HepG2 (cell line): ENCODE results near the gene DGCR2. TPM values are rescaled to one million over a fixed set of nuclear protein-coding genes. Genes with fewer than 3 reads are reported as not detected.

ENCODE experiments used
- ATAC-seq: fragments of 200-7000 bp; cut with Tn5 transposase; 3 replicates; pipeline ENCODE4 v1.9.1; 2020; ENCODE audit warnings: mild to moderate bottlenecking, moderate library complexity
- BruUV-seq: library from RNA; stranded (reverse); fragments of 400-500 nt; replicated peaks from 2 replicates; lab custom pipeline; 2021; lab: Mats Ljungman, UMichigan
- CTCF ChIA-PET: fragments of 300-600 bp; formaldehyde crosslinking; extraction: SDS; loops from one replicate; lab custom pipeline; 2021; ENCODE audit warnings: low total read pairs, inconsistent platforms, low intra/inter-chr PET ratio; lab: Yijun Ruan, JAX
- POLR2A ChIA-PET: fragments of 350-600 bp; sonication (Branson Sonifier 250); formaldehyde crosslinking; loops from one replicate; lab custom pipeline; 2020; ENCODE audit warnings: antibody characterized with exemption, inconsistent platforms; lab: Yijun Ruan, JAX
- DNase-seq: peaks from one replicate; pipeline ENCODE4 v3.0.0-alpha.2; 2015; ENCODE audit warnings: low spot score
- FAIRE-seq: peaks from 3 replicates; lab custom pipeline; 2011; peaks lifted over from hg19 to GRCh38; lab: Jason Lieb, UNC
- H2AFZ ChIP-seq: one replicate; pipeline ENCODE4 v1.6.1; 2011; ENCODE audit warnings: low read length, inconsistent platforms
- H3K27ac ChIP-seq: fragments of 300-600 bp; 3 replicates; pipeline ENCODE4 v1.8.0; 2011; ENCODE audit warnings: mixed run types, mild to moderate bottlenecking, mixed read lengths, low read length, inconsistent platforms; ENCODE audit not compliant: insufficient read depth; ENCODE audit errors: extremely low read length
- H3K27me3 ChIP-seq, 2 experiments: fragments of 200-600 bp in 1 of 2; 2 replicates in 1 of 2; 3 replicates in 1 of 2; pipeline versions ENCODE4 v1.6.0 to v1.8.0; 2011; ENCODE audit warnings: low read length in 2 of 2, mild to moderate bottlenecking in 2 of 2, moderate library complexity in 2 of 2, inconsistent platforms in 1 of 2; ENCODE audit not compliant: insufficient read depth in 2 of 2, control insufficient read depth in 1 of 2
- H3K36me3 ChIP-seq, 2 experiments: fragments of 200-600 bp in 1 of 2; replicated peaks in 1 of 2; 2 replicates in 1 of 2; 3 replicates in 1 of 2; pipeline versions ENCODE4 v1.5.1 to v1.8.0; 2011; ENCODE audit warnings: low read length in 2 of 2, inconsistent platforms in 1 of 2; ENCODE audit not compliant: insufficient read depth in 2 of 2, control insufficient read depth in 1 of 2
- H3K4me1 ChIP-seq: 2 replicates; pipeline ENCODE4 v1.5.1; 2012; ENCODE audit warnings: low read length, inconsistent platforms; ENCODE audit not compliant: insufficient read depth
- H3K4me2 ChIP-seq: 2 replicates; pipeline ENCODE4 v1.6.0; 2011; ENCODE audit warnings: low read depth, low read length, inconsistent platforms
- H3K4me3 ChIP-seq, 3 experiments: fragments of 200-600 bp in 1 of 3; sonication (generic), shearing (Covaris generic) in 1 of 3; replicated peaks in 1 of 3; 2 replicates each; pipeline ENCODE4 v1.5.1; 2011 to 2016; ENCODE audit warnings: low read length in 3 of 3, inconsistent platforms in 2 of 3, low read depth in 2 of 3, mild to moderate bottlenecking in 2 of 3, control low read depth in 1 of 3, mixed read lengths in 1 of 3; ENCODE audit not compliant: insufficient read depth in 1 of 3
- H3K79me2 ChIP-seq: one replicate; pipeline ENCODE4 v1.6.1; 2011; ENCODE audit warnings: low read length, inconsistent platforms; ENCODE audit not compliant: insufficient read depth
- H3K9ac ChIP-seq: 2 replicates; pipeline ENCODE4 v1.6.0; 2011; ENCODE audit warnings: mild to moderate bottlenecking, low read depth, low read length, inconsistent platforms; ENCODE audit not compliant: insufficient read depth
- H3K9me3 ChIP-seq: 2 replicates; pipeline ENCODE4 v1.5.1; 2012; ENCODE audit warnings: mild to moderate bottlenecking, low read length
- H4K20me1 ChIP-seq: 2 replicates; pipeline ENCODE4 v1.6.0; 2011; ENCODE audit warnings: inconsistent platforms, mild to moderate bottlenecking, low read length, moderate library complexity; ENCODE audit not compliant: insufficient read depth
- ARID2 ChIP-seq: sonication (generic); formaldehyde crosslinking; IDR thresholded peaks from 2 replicates; pipeline ENCODE4 v1.8.1; 2022; ENCODE audit warnings: mild to moderate bottlenecking, missing genetic modification reagents, borderline replicate concordance
- CEBPZ ChIP-seq: IDR thresholded peaks from 2 replicates; pipeline ENCODE4 v1.6.1; 2012; ENCODE audit warnings: low read length, improper control_type of control experiment
- KMT2A ChIP-seq: sonication (generic); formaldehyde crosslinking; IDR thresholded peaks from 2 replicates; pipeline ENCODE4 v1.4.0; 2020; ENCODE audit warnings: missing genetic modification reagents
- MTF1 ChIP-seq: sonication (generic); formaldehyde crosslinking; IDR thresholded peaks from 2 replicates; pipeline ENCODE4 v1.5.0; 2020; ENCODE audit warnings: missing genetic modification reagents
- ZNF274 ChIP-seq: sonication (generic); formaldehyde crosslinking; IDR thresholded peaks from 2 replicates; pipeline ENCODE4 v1.5.1; 2020; ENCODE audit warnings: mild to moderate bottlenecking, missing genetic modification reagents
- ZNF275 ChIP-seq: sonication (generic); formaldehyde crosslinking; IDR thresholded peaks from 2 replicates; pipeline ENCODE4 v1.8.0; 2022; ENCODE audit warnings: missing genetic modification reagents, mild to moderate bottlenecking, inconsistent platforms, borderline replicate concordance
- ZNF503 ChIP-seq: sonication (generic); formaldehyde crosslinking; IDR thresholded peaks from 2 replicates; pipeline ENCODE4 v1.4.0; 2020; ENCODE audit warnings: missing genetic modification reagents
- ZNF737 ChIP-seq: sonication (generic); formaldehyde crosslinking; IDR thresholded peaks from 2 replicates; pipeline ENCODE4 v1.5.0; 2020; ENCODE audit warnings: missing genetic modification reagents, mild to moderate bottlenecking, borderline replicate concordance
- ZNF761 ChIP-seq: sonication (generic); formaldehyde crosslinking; conservative IDR thresholded peaks from 2 replicates; pipeline ENCODE4 v1.4.0; 2020; ENCODE audit warnings: mild to moderate bottlenecking, missing genetic modification reagents
- ZSCAN25 ChIP-seq: sonication (generic); formaldehyde crosslinking; IDR thresholded peaks from 2 replicates; pipeline ENCODE4 v1.8.0; 2022; ENCODE audit warnings: mild to moderate bottlenecking, missing genetic modification reagents
- WGBS: methylation state at CpG from one replicate; pipeline ENCODE4 v1.1.6; 2017; ENCODE audit warnings: low lambda C conversion rate; 5-methylcytosine and 5-hydroxymethylcytosine counted together
- in situ Hi-C: cut with HindIII; loops from 2 replicates; pipeline ENCODE4 v1.10.0; 2017; ENCODE audit warnings: low pct_unique_long_range_greater_than_20kb; ENCODE audit not compliant: extremely low pct_ligation_motif_present
- intact Hi-C: fragments of 100-400 bp; cut with micrococcal nuclease; formaldehyde crosslinking; loops from one replicate; pipeline ENCODE4 v1.10.0; 2022; ENCODE audit not compliant: unreplicated experiment
- polyA plus RNA-seq, 8 experiments: library from polyadenylated mRNA; depleted of rRNA in 3 of 8; stranded (reverse) in 7 of 8; unstranded in 1 of 8; fragments of >200 nt; fragmentation: Illumina TruSeq in 4 of 8; extraction: Trizol in 4 of 8; gene quantifications; 2 replicates each; pipeline versions ENCODE4 v1.2.1 to v1.2.3, GENCODE V29; 2011 to 2016; ENCODE audit warnings: low read depth in 4 of 8, missing spikeins in 1 of 8, mixed read lengths in 1 of 8; ENCODE audit not compliant: insufficient read depth in 1 of 8
- total RNA-seq, 5 experiments: library from RNA; depleted of rRNA; stranded (reverse); fragments of >200 nt; fragmentation: Illumina TruSeq; extraction: Trizol; gene quantifications; 2 replicates each; pipeline ENCODE4 v1.2.3, GENCODE V29; 2016; ENCODE audit warnings: low read depth in 1 of 5

Gene DGCR2
- total and polyA plus RNA-seq, 2 of the 13 experiments (the other 11 are each of a cell fraction or from before 2014, with no cell fraction given): 23.1 to 35.3 TPM

- H3K9ac ChIP-seq: no peak overlapping the region
- POLR2A ChIA-PET: no interaction called here
- FAIRE-seq (no peak), ATAC-seq (no peak), DNase-seq (no peak)
- H2AFZ ChIP-seq: no peak overlapping the region
- H3K4me2 ChIP-seq: no peak overlapping the region
- no TSS peak for BruUV-seq
- intact Hi-C loops (no loop called here), in situ Hi-C loops (no loop called here)
- H3K4me3 ChIP-seq: no peak overlapping the region
- H4K20me1 ChIP-seq: no peaks in the 10 kb centered on the region
- WGBS: 100% methylated on average over 4 of the region's 4 CpGs
- H3K27ac ChIP-seq: no peak overlapping the region
- H3K79me2 ChIP-seq: no peaks in the 10 kb centered on the region
- H3K36me3 ChIP-seq: peaks cover 26 to 71% of the 10 kb centered on the region in 2 experiments
- H3K4me1 ChIP-seq: no peaks in the 10 kb centered on the region
- H3K27me3 ChIP-seq: no peaks in the 10 kb centered on the region
- CTCF ChIA-PET: no interaction called here
- no peaks in the 10 kb centered on the region for H3K9me3 ChIP-seq
- TF ChIP-seq ZNF274 (CRISPR knock-in tag) (no peak), MTF1 (CRISPR knock-in tag) (no peak), ZNF737 (CRISPR knock-in tag) (no peak), ZNF761 (CRISPR knock-in tag) (no peak), ZNF275 (CRISPR knock-in tag) (no peak), KMT2A (CRISPR knock-in tag) (no peak), CEBPZ (no peak), ZSCAN25 (CRISPR knock-in tag) (no peak), ZNF503 (CRISPR knock-in tag) (no peak), ARID2 (CRISPR knock-in tag) (no peak)
Observed at GRCh38 chr22:19052941-19053541, 69.2 kb downstream of the DGCR2 start.
